GM12872 (cell line): ENCODE data around the gene DIAPH3.

ENCODE experiments used
- TF ChIP-seq, protein P1 (sequence below): IDR thresholded peaks from 3 replicates; pipeline ENCODE4 v1.5.1; 2011; ENCODE audit warnings: low read depth, mild to moderate bottlenecking, low read length, moderate library complexity; ENCODE audit not compliant: insufficient read depth

Gene DIAPH3

DNA sequence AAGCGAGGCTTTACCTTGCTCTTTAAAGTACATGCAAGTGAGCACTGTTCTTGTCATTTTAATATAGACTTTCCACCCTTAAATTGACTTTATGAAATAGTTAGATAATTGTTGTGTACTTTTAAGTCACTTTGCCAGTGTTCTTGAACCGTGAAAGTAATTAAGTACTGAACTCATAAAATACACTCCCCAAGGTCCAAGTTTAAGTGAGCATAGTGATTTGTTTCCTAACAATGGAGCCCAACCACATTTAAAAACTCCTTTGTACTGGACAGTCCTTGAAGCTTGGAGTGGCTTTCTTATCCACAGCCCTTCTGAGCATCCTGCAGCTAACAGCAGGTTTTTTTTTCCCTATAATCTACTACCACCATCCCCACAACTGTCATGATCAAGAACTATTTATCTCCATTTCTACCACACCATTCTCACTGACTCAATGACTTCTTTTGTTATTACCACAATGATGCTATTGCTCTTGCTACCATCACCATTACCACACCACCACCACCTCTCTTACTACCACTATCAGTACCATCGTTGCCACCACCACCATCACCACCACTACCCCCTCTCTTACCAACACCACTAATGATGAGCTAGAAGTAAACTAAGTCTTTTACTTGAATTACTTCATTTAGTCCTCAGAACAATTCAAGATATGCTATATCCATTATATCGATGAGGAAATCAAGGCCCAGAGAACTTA is 452.6 kb downstream of the DIAPH3 start:
- TF ChIP-seq, protein P1, sequence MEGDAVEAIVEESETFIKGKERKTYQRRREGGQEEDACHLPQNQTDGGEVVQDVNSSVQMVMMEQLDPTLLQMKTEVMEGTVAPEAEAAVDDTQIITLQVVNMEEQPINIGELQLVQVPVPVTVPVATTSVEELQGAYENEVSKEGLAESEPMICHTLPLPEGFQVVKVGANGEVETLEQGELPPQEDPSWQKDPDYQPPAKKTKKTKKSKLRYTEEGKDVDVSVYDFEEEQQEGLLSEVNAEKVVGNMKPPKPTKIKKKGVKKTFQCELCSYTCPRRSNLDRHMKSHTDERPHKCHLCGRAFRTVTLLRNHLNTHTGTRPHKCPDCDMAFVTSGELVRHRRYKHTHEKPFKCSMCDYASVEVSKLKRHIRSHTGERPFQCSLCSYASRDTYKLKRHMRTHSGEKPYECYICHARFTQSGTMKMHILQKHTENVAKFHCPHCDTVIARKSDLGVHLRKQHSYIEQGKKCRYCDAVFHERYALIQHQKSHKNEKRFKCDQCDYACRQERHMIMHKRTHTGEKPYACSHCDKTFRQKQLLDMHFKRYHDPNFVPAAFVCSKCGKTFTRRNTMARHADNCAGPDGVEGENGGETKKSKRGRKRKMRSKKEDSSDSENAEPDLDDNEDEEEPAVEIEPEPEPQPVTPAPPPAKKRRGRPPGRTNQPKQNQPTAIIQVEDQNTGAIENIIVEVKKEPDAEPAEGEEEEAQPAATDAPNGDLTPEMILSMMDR: no peak

DNA sequence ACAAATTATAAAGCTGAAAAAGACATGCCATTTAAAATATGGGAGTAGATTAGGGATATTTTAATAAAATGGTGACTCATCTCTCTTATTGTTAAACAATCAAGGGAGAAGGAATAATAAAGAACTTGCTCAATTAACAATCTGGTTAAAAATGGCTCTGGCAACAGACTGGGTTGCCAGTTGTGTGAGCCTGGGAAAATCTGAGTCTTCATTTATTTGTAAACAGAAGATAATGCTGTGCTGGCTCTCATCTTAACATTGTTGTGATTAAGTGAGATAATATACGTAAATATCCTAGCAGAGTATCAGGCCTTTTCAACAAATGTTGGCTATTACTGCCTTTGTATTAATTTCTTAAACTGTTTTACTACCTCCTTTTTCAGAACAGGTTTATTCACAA is 453.3 kb downstream of the DIAPH3 start:
- TF ChIP-seq, protein P1: no peak

DNA sequence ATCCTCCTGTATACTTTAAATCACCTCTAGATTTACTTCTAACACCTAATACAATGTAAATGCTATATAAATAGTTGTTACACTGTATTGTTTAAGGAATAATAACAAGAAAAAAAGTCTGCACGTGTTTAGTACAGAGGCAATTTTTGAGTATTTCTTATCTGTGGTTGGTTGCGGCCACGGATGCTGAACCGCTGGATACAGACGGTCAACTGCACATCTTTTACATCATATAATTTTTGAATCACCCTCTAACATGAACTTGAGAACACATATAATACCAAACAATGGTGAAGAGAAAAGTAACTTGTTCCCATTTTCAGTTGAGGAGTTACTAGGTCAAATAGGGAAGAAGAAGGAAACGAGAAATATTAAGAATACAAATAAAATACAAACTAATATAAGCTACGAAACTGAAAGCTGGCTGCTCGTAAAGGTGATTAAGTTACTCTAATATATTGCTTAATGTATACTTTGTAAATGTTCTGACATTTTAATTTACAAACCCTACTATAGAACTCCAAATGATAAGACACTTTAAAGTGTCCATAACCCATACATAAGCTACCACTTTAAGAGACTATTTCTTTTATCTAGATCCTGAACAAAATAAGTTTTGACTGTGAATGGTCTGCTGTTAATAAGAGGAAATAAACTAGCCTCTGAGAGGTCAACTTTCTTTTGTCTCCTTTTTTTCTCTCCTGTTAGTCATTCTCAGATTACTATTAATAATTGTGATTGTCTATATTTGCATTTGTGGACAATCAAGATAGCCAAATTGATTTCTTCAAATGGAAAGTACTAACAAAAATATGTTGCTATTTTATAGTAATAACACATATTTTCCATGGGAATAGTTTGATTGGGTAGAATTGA is 457.4 kb downstream of the DIAPH3 start:
- TF ChIP-seq, protein P1: no peak

DNA sequence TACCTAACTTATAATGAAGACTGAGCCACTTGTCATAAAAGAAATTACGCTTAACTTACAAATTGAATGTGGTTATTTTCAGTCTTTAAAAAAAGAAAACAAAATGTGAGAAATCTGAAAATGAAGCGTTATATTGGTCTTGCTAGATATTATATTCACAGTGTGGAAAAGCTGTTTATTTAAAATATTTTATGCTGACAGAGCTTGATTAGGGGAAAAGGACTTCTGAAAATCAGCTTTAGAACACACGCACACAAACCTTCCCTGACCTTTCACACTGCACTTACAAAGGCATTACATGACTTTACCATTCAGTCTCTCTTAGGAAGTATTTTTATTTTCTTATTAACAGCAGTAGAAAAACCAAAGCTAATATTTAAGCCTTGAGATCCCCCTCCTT is 461.5 kb downstream of the DIAPH3 start:
- TF ChIP-seq, protein P1: no peak

DNA sequence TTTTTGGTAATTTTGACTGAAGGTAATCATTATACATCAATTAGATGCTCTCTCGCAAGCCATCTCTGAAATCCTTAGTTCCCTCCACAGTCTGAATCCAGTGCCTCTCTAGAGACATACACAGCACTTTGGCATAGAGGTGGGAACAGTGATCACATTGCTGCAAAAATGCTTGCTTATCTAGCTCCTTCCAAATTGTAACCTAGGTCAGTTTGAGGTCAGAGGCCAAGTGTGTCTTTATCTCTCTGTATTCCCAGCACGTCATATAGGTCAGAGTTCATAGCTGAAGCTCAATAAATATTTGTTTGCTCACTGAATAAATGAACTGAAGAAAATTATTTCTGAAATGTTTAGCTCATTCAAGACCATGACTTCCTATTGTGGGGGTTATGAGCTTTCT is 462.5 kb downstream of the DIAPH3 start:
- TF ChIP-seq, protein P1: no peak

DNA sequence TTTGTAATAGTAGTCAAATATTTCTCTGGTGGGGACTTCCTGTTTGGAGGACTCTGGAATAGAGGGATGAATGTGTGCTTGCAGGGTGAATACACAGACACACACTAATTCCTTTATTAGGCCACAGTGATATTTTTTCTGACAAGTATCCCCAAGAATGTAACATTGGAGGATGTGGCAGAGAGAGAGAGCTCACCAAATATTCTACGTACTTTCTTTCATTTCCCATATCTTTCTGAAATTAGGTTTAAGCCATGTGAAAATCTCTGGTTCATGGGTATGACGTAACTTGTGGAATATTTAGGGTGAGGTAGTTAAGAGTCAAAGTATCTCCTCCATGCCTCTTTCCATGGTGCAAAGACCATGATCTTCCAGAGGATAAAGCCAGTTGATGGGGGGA is 463.4 kb downstream of the DIAPH3 start:
- TF ChIP-seq, protein P1: no peak

DNA sequence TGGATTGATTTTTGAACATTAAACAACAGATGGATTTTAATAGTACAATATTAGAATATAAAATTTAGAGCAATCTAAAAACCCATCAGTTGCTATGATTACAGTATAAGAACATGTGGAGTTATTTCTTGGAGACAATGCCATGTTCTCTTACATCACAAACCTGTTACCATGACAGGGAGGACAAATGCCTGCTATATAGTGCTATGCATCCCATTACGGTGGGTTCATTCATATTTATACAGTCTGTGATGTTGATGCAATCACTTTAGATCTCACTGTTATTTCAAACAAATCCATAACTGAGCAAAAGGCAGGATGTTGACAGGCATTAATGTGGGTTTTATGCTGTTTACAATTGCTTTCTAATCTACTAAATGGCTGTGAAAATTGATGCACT is 467.5 kb downstream of the DIAPH3 start:
- TF ChIP-seq, protein P1: no peak
